ENCODE data around the gene NMS.

Gene NMS

GRCh38 chr2:100485396-100485795, 15.1 kb downstream of the NMS start:
- DNase-seq = no peak

GRCh38 chr2:100494712-100495111, 24.4 kb downstream of the NMS start:
- DNase-seq = no peak

- no peak for DNase-seq
These were observed 32.5 kb downstream of the NMS start for GRCh38 chr2:100502782-100503181.

GRCh38 chr2:100504542-100504941, 34.3 kb downstream of the NMS start:
- no peak for DNase-seq

GRCh38 chr2:100509066-100509465, 38.8 kb downstream of the NMS start:
- no peak for DNase-seq

GRCh38 chr2:100513650-100514049, 43.4 kb downstream of the NMS start:
- no peak for DNase-seq

GRCh38 chr2:100517556-100517955, 47.3 kb downstream of the NMS start:
- DNase-seq = no peak

- DNase-seq = no peak
These were observed 48.5 kb downstream of the NMS start for GRCh38 chr2:100518801-100519200.

GRCh38 chr2:100520224-100520623, 49.9 kb downstream of the NMS start:
- no peak for DNase-seq

- no peak for DNase-seq
These were observed 52.1 kb downstream of the NMS start for GRCh38 chr2:100522430-100522829.

- DNase-seq = no peak
These were observed 54.0 kb downstream of the NMS start for GRCh38 chr2:100524331-100524730.

- DNase-seq = no peak
These were observed 56.6 kb downstream of the NMS start for GRCh38 chr2:100526868-100527267.

GRCh38 chr2:100527440-100528015, 57.2 kb downstream of the NMS start:
- DNase-seq = no peak

GRCh38 chr2:100529176-100529575, 58.9 kb downstream of the NMS start:
- no peak for DNase-seq

- no peak for DNase-seq
These were observed 59.6 kb downstream of the NMS start for GRCh38 chr2:100529900-100530299.

All from NCI-H748 treated with DMSO at 0.1 percent for 48 hours (cell line).